A549 (cell line): ENCODE results near the gene MAGI1. TPM values are rescaled to one million over a fixed set of nuclear protein-coding genes. Genes with fewer than 3 reads are reported as not detected.

Experiments used
- ATAC-seq, 2 experiments: fragments of 200-7000 bp in 1 of 2; fragments of >200 bp in 1 of 2; cut with Nextera tagmentation in 1 of 2; cut with Tn5 transposase in 1 of 2; 3 replicates each; pipeline versions ENCODE4 v1.8.0 to v1.9.1; 2018 to 2020; ENCODE audit warnings: mild to moderate bottlenecking in 1 of 2, moderate library complexity in 1 of 2
- CTCF ChIA-PET: fragments of 300-600 bp; sonication (Branson Sonifier 250); formaldehyde crosslinking; extraction: SDS; loops from one replicate; lab custom pipeline; 2021; ENCODE audit warnings: antibody characterized with exemption, inconsistent platforms; lab: Yijun Ruan, JAX
- POLR2A ChIA-PET: fragments of 350-600 bp; formaldehyde crosslinking; extraction: SDS; loops from one replicate; lab custom pipeline; 2021; ENCODE audit warnings: antibody characterized with exemption, inconsistent platforms; lab: Yijun Ruan, JAX
- DNase-seq, 2 experiments: peaks; one replicate each; pipeline versions ENCODE4 v3.0.0 to v3.0.0-alpha.2; 2011 to 2016; ENCODE audit warnings: low read depth in 1 of 2, low spot score in 1 of 2
- FAIRE-seq: peaks from 2 replicates; lab custom pipeline; 2011; peaks lifted over from hg19 to GRCh38; lab: Jason Lieb, UNC
- H3K27ac ChIP-seq, 2 experiments: fragments of >200 bp; sonication (Bioruptor Twin); formaldehyde crosslinking; 3 replicates each; pipeline ENCODE4 v1.5.1; 2016 to 2017
- H3K4me1 ChIP-seq: fragments of >200 bp; sonication (Bioruptor Twin); formaldehyde crosslinking; 3 replicates; pipeline ENCODE4 v1.6.1; 2016
- H3K4me2 ChIP-seq: fragments of >200 bp; sonication (Bioruptor Twin); formaldehyde crosslinking; 3 replicates; pipeline ENCODE4 v1.6.1; 2016
- H3K4me3 ChIP-seq: fragments of >200 bp; sonication (Bioruptor Twin); formaldehyde crosslinking; 3 replicates; pipeline ENCODE4 v1.5.1; 2016
- H3K9me3 ChIP-seq: fragments of >200 bp; sonication (Bioruptor Twin); formaldehyde crosslinking; 3 replicates; pipeline ENCODE4 v1.6.1; 2016
- BCL3 ChIP-seq: fragments of >200 bp; sonication (Bioruptor Twin); formaldehyde crosslinking; IDR thresholded peaks from 3 replicates; pipeline ENCODE4 v1.6.1; 2016
- BHLHE40 ChIP-seq: IDR thresholded peaks from 2 replicates; pipeline ENCODE4 v1.6.1; 2012; ENCODE audit warnings: low read depth, low read length, inconsistent platforms
- CBX2 ChIP-seq: fragments of 200-600 bp; sonication (generic); IDR thresholded peaks from 2 replicates; pipeline ENCODE4 v1.6.1; 2016; ENCODE audit warnings: low read depth, mild to moderate bottlenecking, borderline replicate concordance
- CHD2 ChIP-seq: fragments of 150-350 bp; IDR thresholded peaks from 2 replicates; pipeline ENCODE4 v1.6.1; 2014; ENCODE audit warnings: low read length; ENCODE audit not compliant: partially characterized antibody
- EHF ChIP-seq: fragments of 250-450 bp; sonication (Bioruptor Pico); IDR thresholded peaks from 2 replicates; pipeline ENCODE4 v1.5.0; 2020; ENCODE audit warnings: mild to moderate bottlenecking
- EHMT2 ChIP-seq: fragments of 200-600 bp; sonication (generic); IDR thresholded peaks from 2 replicates; pipeline ENCODE4 v1.6.1; 2016; ENCODE audit warnings: antibody characterized with exemption, low read depth, mild to moderate bottlenecking, moderate library complexity
- ESRRA ChIP-seq: fragments of 150-350 bp; IDR thresholded peaks from 2 replicates; pipeline ENCODE4 v1.6.1; 2014; ENCODE audit warnings: mild to moderate bottlenecking, low read length, borderline replicate concordance
- FOSB ChIP-seq: fragments of 250-450 bp; sonication (Bioruptor Pico); IDR thresholded peaks from 2 replicates; pipeline ENCODE4 v1.5.0; 2020; ENCODE audit warnings: mild to moderate bottlenecking, moderate library complexity
- FOXS1 ChIP-seq: fragments of 250-450 bp; sonication (Bioruptor Pico); IDR thresholded peaks from 2 replicates; pipeline ENCODE4 v1.5.0; 2020; ENCODE audit warnings: mild to moderate bottlenecking, moderate library complexity
- GATA3 ChIP-seq: IDR thresholded peaks from 2 replicates; pipeline ENCODE4 v1.6.1; 2012; ENCODE audit warnings: borderline replicate concordance
- HOXA7 ChIP-seq: fragments of 250-450 bp; sonication (Bioruptor Pico); IDR thresholded peaks from 2 replicates; pipeline ENCODE4 v1.5.0; 2020; ENCODE audit warnings: mild to moderate bottlenecking, moderate library complexity
- HOXB13 ChIP-seq: fragments of 250-450 bp; sonication (Bioruptor Pico); IDR thresholded peaks from 2 replicates; pipeline ENCODE4 v1.5.0; 2020; ENCODE audit warnings: low read depth, mild to moderate bottlenecking, moderate library complexity
- KDM1A ChIP-seq: fragments of 200-600 bp; sonication (generic); IDR thresholded peaks from 2 replicates; pipeline ENCODE4 v1.6.1; 2016; ENCODE audit warnings: low read depth, mild to moderate bottlenecking
- MAFK ChIP-seq: fragments of 450-650 bp; IDR thresholded peaks from 2 replicates; pipeline ENCODE4 v1.6.1; 2014; ENCODE audit not compliant: partially characterized antibody
- MAZ ChIP-seq: fragments of 150-350 bp; IDR thresholded peaks from 2 replicates; pipeline ENCODE4 v1.6.1; 2014; ENCODE audit warnings: antibody characterized with exemption, low read depth, low read length, borderline replicate concordance
- MYC ChIP-seq: IDR thresholded peaks from 2 replicates; pipeline ENCODE4 v1.6.1; 2012; ENCODE audit warnings: mild to moderate bottlenecking, inconsistent platforms, low read length, improper control_type of control experiment, borderline replicate concordance
- NPAS2 ChIP-seq: fragments of 250-450 bp; sonication (Bioruptor Pico); IDR thresholded peaks from 2 replicates; pipeline ENCODE4 v1.8.0; 2022; ENCODE audit warnings: mild to moderate bottlenecking, moderate library complexity, borderline replicate concordance
- RAD21 ChIP-seq, 2 experiments: fragments of >200 bp in 1 of 2; sonication (Bioruptor Twin) in 1 of 2; formaldehyde crosslinking in 1 of 2; IDR thresholded peaks in 1 of 2; conservative IDR thresholded peaks in 1 of 2; 2 replicates in 1 of 2; 3 replicates in 1 of 2; pipeline ENCODE4 v1.6.1; 2012 to 2018; ENCODE audit warnings: inconsistent platforms in 1 of 2
- SREBF2 ChIP-seq: fragments of 450-650 bp; IDR thresholded peaks from 2 replicates; pipeline ENCODE4 v1.6.1; 2014; ENCODE audit warnings: mild to moderate bottlenecking, moderate library complexity
- ZC3H11A ChIP-seq: fragments of 450-650 bp; IDR thresholded peaks from 2 replicates; pipeline ENCODE4 v1.6.1; 2014; ENCODE audit warnings: antibody characterized with exemption, mild to moderate bottlenecking
- ZSCAN20 ChIP-seq: fragments of 250-450 bp; sonication (Bioruptor Pico); IDR thresholded peaks from 2 replicates; pipeline ENCODE4 v1.8.0; 2022; ENCODE audit warnings: mild to moderate bottlenecking, moderate library complexity
- WGBS: methylation state at CpG from one replicate; pipeline ENCODE4 v1.1.6; 2017; ENCODE audit errors: missing lambda C conversion rate; 5-methylcytosine and 5-hydroxymethylcytosine counted together
- polyA plus RNA-seq, 4 experiments: library from polyadenylated mRNA; depleted of rRNA in 3 of 4; stranded (reverse); fragments of >200 nt; fragmentation: RNase III in 1 of 4; extraction: RNeasy Plus Mini Kit Qiagen cat#74134 plus additional on column Dnase treatment in 1 of 4; gene quantifications; 2 replicates in 3 of 4; 3 replicates in 1 of 4; pipeline ENCODE4 v1.2.3, GENCODE V29; 2011 to 2017
- TF ChIP-seq, protein P1 (sequence below): fragments of 150-350 bp; IDR thresholded peaks from 2 replicates; pipeline ENCODE4 v1.6.1; 2014; ENCODE audit warnings: low read depth, mild to moderate bottlenecking, low read length
- TF ChIP-seq, protein P2 (sequence below): fragments of >200 bp; sonication (Bioruptor Twin); formaldehyde crosslinking; IDR thresholded peaks from 3 replicates; pipeline ENCODE4 v1.5.1; 2016

Gene MAGI1
- polyA plus RNA-seq, 2 of the 4 experiments (the other 2 are of a cell fraction) = 4.7 to 6.6 TPM

DNA sequence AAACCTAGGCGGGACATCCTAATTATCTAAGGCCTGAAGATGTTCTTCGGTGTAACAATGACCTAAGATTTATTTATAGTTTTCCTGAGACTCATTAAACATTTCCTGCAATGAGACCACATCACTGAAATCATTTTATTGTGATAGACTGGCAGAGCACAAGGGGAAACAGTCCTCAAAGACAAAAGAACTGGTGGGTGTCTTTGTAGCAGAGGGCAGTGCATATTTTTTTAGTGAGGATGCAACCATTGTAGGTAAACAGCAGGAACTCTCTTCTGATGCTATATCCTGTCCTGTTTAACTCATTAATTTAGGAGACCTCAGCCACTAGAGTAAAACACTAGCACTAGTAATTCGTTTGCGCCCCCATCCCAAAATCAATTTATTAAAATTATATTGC, 100.0 kb downstream of the MAGI1 start:
- no peak for FAIRE-seq
- ChIA-PET CTCF (no interaction called here), POLR2A (no interaction called here)
- Histone ChIP-seq H3K9me3 (no peaks in the 10 kb centered on the region), H3K4me2 (no peak overlapping the region), H3K27ac (no peak overlapping the region), H3K4me3 (no peak overlapping the region), H3K4me1 (no peaks in the 10 kb centered on the region)
- DNase-seq = no peak
- TF ChIP-seq HOXB13 (CRISPR knock-in tag) = no peak
- no peak for TF ChIP-seq GATA3
- no peak for TF ChIP-seq EHMT2
- TF ChIP-seq BHLHE40 = no peak
- no peak for TF ChIP-seq MYC
- TF ChIP-seq NPAS2 (CRISPR knock-in tag) = no peak
- 95% methylated on average over 4 of the region's 4 CpGs for WGBS
- ATAC-seq = no peak

- ATAC-seq = no peak
- Histone ChIP-seq H3K9me3 (no peaks in the 10 kb centered on the region), H3K27ac (no peak overlapping the region), H3K4me3 (no peak overlapping the region), H3K4me2 (no peak overlapping the region), H3K4me1 (no peaks in the 10 kb centered on the region)
- POLR2A ChIA-PET = no interaction called here
- CTCF ChIA-PET = no interaction called here
- no peak for DNase-seq
- 85% methylated on average over 1 of the region's 1 CpG for WGBS
- no peak for FAIRE-seq
- no peak for TF ChIP-seq RAD21 (conservative IDR thresholded peaks at IDR 0.05 in 1 of 2, IDR thresholded peaks at IDR 0.05 in 1 of 2)
- TF ChIP-seq ZC3H11A = no peak
- no peak for TF ChIP-seq KDM1A
- TF ChIP-seq, protein P1, sequence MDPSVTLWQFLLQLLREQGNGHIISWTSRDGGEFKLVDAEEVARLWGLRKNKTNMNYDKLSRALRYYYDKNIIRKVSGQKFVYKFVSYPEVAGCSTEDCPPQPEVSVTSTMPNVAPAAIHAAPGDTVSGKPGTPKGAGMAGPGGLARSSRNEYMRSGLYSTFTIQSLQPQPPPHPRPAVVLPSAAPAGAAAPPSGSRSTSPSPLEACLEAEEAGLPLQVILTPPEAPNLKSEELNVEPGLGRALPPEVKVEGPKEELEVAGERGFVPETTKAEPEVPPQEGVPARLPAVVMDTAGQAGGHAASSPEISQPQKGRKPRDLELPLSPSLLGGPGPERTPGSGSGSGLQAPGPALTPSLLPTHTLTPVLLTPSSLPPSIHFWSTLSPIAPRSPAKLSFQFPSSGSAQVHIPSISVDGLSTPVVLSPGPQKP = no peak
- no peak for TF ChIP-seq ZSCAN20 (CRISPR knock-in tag)
- no peak for TF ChIP-seq EHMT2
- TF ChIP-seq BCL3 = no peak
- TF ChIP-seq CHD2 = no peak
- TF ChIP-seq HOXA7 (CRISPR knock-in tag) = no peak
- TF ChIP-seq, protein P2, sequence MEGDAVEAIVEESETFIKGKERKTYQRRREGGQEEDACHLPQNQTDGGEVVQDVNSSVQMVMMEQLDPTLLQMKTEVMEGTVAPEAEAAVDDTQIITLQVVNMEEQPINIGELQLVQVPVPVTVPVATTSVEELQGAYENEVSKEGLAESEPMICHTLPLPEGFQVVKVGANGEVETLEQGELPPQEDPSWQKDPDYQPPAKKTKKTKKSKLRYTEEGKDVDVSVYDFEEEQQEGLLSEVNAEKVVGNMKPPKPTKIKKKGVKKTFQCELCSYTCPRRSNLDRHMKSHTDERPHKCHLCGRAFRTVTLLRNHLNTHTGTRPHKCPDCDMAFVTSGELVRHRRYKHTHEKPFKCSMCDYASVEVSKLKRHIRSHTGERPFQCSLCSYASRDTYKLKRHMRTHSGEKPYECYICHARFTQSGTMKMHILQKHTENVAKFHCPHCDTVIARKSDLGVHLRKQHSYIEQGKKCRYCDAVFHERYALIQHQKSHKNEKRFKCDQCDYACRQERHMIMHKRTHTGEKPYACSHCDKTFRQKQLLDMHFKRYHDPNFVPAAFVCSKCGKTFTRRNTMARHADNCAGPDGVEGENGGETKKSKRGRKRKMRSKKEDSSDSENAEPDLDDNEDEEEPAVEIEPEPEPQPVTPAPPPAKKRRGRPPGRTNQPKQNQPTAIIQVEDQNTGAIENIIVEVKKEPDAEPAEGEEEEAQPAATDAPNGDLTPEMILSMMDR = no peak
- no peak for TF ChIP-seq SREBF2
- TF ChIP-seq FOSB = no peak
- no peak for TF ChIP-seq CBX2
- TF ChIP-seq BHLHE40 = no peak
- TF ChIP-seq FOXS1 (CRISPR knock-in tag) = no peak
- TF ChIP-seq MAFK = no peak
- no peak for TF ChIP-seq MAZ
- no peak for TF ChIP-seq EHF
- TF ChIP-seq ESRRA = no peak
- no peak for TF ChIP-seq HOXB13 (CRISPR knock-in tag)
Measured at GRCh38 chr3:65938147-65938546, 100.6 kb downstream of the MAGI1 start.
